NCI-H2107 (cell line): ENCODE measurements around the gene PDLIM1.

Experiments
- DNase-seq: peaks from one replicate; lab custom pipeline; 2025; lab: John Stamatoyannopoulos, UW

The PDLIM1 gene

GRCh38 chr10:95263864-95264226 is 27.0 kb downstream of the PDLIM1 start:
- DNase-seq = no peak

GRCh38 chr10:95262763-95263518 is 27.9 kb downstream of the PDLIM1 start:
- DNase-seq = no peak

- DNase-seq = no peak
Measured at GRCh38 chr10:95261926-95262325, 28.9 kb downstream of the PDLIM1 start.

- no peak for DNase-seq
Measured at GRCh38 chr10:95260909-95261552, 29.8 kb downstream of the PDLIM1 start.

- no peak for DNase-seq
Measured at GRCh38 chr10:95260397-95260881, 30.4 kb downstream of the PDLIM1 start.

GRCh38 chr10:95257849-95258248 is 33.0 kb downstream of the PDLIM1 start:
- DNase-seq = no peak

GRCh38 chr10:95256268-95256667 is 34.5 kb downstream of the PDLIM1 start:
- no peak for DNase-seq

GRCh38 chr10:95254629-95255028 is 36.2 kb downstream of the PDLIM1 start:
- DNase-seq = no peak

GRCh38 chr10:95253686-95254085 is 37.1 kb downstream of the PDLIM1 start:
- DNase-seq = no peak

- DNase-seq = no peak
Measured at GRCh38 chr10:95253007-95253406, 37.8 kb downstream of the PDLIM1 start.

- no peak for DNase-seq
Measured at GRCh38 chr10:95250856-95251255, 39.9 kb downstream of the PDLIM1 start.

GRCh38 chr10:95249467-95249866 is 41.3 kb downstream of the PDLIM1 start:
- DNase-seq = no peak

GRCh38 chr10:95248989-95249388 is 41.8 kb downstream of the PDLIM1 start:
- DNase-seq = no peak

- DNase-seq = no peak
Measured at GRCh38 chr10:95247881-95248583, 42.8 kb downstream of the PDLIM1 start.

- no peak for DNase-seq
Measured at GRCh38 chr10:95247200-95247880, 43.5 kb downstream of the PDLIM1 start.

GRCh38 chr10:95246582-95247051 is 44.2 kb downstream of the PDLIM1 start:
- DNase-seq = peak; percentile 4

- DNase-seq = no peak
Measured at GRCh38 chr10:95245425-95246055, 45.3 kb downstream of the PDLIM1 start.

GRCh38 chr10:95244152-95244551 is 46.7 kb downstream of the PDLIM1 start:
- no peak for DNase-seq

GRCh38 chr10:95243318-95243617 is 47.5 kb downstream of the PDLIM1 start:
- no peak for DNase-seq

- no peak for DNase-seq
Measured at GRCh38 chr10:95242581-95243317, 48.1 kb downstream of the PDLIM1 start.

- DNase-seq = peak; percentile 79
Measured at GRCh38 chr10:95241533-95241932, 49.3 kb downstream of the PDLIM1 start.
